Measurements from ENCODE around the gene SAC3D1. TPM values are rescaled to one million over a fixed set of nuclear protein-coding genes. Genes with fewer than 3 reads are reported as not detected.

Gene SAC3D1
- total and polyA plus RNA-seq, 7 donors, result 8.4 to 19.2 (median 10.8) TPM

DNA sequence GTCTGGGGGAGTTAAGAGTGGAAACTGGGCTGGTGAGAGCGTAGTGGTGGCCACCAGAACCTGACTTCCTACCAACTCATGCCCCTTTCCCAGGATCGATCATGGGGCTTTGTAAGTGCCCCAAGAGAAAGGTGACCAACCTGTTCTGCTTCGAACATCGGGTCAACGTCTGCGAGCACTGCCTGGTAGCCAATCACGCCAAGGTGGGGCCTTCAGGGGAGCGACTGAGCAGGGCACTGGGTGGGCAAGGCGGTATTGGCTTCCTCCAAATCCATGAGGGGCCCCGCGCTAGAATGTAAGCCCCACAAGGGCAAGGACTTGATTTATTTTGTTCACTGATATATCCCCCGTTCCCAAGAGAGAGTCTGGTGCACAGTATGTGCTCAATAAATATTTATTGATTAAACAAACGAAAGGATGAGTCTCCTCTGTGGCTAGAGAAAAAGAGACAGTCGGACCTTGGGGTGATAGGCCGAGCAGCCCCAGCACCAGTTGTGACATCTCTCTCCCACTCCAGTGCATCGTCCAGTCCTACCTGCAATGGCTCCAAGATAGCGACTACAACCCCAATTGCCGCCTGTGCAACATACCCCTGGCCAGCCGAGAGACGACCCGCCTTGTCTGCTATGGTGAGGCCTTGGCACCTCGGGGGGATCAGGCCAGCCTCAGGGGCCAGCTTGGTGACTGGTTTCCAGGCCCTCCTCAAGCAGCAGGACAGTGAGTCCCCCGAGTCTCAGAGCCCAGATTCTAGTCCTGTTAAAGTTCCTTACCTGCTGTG, 43.8 kb downstream of the SAC3D1 start:
- TF ChIP-seq, protein P1, sequence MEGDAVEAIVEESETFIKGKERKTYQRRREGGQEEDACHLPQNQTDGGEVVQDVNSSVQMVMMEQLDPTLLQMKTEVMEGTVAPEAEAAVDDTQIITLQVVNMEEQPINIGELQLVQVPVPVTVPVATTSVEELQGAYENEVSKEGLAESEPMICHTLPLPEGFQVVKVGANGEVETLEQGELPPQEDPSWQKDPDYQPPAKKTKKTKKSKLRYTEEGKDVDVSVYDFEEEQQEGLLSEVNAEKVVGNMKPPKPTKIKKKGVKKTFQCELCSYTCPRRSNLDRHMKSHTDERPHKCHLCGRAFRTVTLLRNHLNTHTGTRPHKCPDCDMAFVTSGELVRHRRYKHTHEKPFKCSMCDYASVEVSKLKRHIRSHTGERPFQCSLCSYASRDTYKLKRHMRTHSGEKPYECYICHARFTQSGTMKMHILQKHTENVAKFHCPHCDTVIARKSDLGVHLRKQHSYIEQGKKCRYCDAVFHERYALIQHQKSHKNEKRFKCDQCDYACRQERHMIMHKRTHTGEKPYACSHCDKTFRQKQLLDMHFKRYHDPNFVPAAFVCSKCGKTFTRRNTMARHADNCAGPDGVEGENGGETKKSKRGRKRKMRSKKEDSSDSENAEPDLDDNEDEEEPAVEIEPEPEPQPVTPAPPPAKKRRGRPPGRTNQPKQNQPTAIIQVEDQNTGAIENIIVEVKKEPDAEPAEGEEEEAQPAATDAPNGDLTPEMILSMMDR (IDR thresholded peaks at IDR 0.05), result no peak
- Histone ChIP-seq H3K27me3 (ENCODE audit: insufficient read depth in 3 of 3, low read length in 2 of 3) (no peaks in the 10 kb centered on the region), H3K9me3 (no peaks in the 10 kb centered on the region), H3K4me3 (peak overlapping the region; percentile 84), H3K36me3 (ENCODE audit: insufficient read depth in 1 of 2, low read depth in 1 of 2) (peaks cover 3 to 49% of the 10 kb centered on the region in 2 donors), H3K27ac (peak overlapping the region; percentile 88), H3K4me1 (peaks cover 23% of the 10 kb centered on the region)
- ATAC-seq, result peak in 1 of 4 donors; percentile 8
- 42 to 44% (median 43%) methylated on average over 23 of the region's 23 CpGs for WGBS, 3 donors
- no peak for DNase-seq
- intact Hi-C loops (cut with DNase I), result loop anchor here (1.0 to 5.0 kb wide), 3 partner anchors 12 to 42 kb away; partner anchors contain the start of genes SAC3D1 (in 2 of the 2) and VPS51 (in 1 of the 2)

DNA sequence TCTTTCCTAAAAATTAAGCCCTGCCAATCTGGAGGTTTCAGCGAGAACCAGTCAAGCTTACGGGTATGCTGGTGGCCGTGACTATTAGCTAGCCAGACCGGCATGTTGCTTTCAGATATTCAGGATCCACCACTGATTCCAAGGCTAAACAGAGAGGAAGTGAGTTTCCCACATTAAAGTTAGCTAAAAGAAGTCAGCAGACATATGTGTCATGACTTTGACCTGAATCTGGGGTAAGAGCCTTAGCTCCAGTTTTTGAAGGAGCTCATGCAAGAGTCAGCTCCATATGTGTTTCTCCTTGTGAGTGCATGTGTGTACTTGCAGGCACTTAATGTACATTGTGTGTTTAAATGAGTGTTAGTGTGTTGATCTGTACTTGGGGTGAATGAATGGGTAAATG, 44.4 kb downstream of the SAC3D1 start:
- ATAC-seq, result no peak
- Histone ChIP-seq H3K4me3 (peak overlapping the region; percentile 84), H3K4me1 (peaks cover 23% of the 10 kb centered on the region), H3K36me3 (ENCODE audit: insufficient read depth in 1 of 2, low read depth in 1 of 2) (peaks cover 3 to 50% of the 10 kb centered on the region in 2 donors), H3K27me3 (ENCODE audit: insufficient read depth in 3 of 3, low read length in 2 of 3) (no peaks in the 10 kb centered on the region), H3K27ac (no peak overlapping the region), H3K9me3 (no peaks in the 10 kb centered on the region)
- intact Hi-C loops (cut with DNase I), result loop anchor here in 1 of 2 donors (2.0 kb wide), 1 partner anchor 35 kb away; no protein-coding TSS in a partner anchor
- TF ChIP-seq, protein P1 (IDR thresholded peaks at IDR 0.05), result no peak
- WGBS, 3 donors, result 86 to 90% (median 86%) methylated on average over 4 of the region's 4 CpGs
- DNase-seq, result no peak

DNA sequence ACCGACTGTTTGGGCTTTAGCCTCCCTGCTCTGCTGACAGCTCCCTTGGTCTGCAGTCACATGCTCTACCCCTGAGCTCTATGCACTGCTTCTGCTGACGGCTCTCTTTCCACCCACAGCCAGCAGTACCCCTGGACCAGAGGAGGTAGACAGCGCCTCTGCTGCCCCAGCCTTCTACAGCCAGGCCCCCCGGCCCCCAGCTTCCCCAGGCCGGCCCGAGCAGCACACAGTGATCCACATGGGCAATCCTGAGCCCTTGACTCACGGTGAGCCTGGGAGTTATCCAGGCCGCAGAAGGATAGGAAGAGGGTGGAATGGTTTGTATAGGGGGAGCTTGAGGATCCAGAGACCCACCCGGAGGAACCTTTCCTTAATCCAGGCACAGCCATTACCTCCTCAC, 45.8 kb downstream of the SAC3D1 start:
- Histone ChIP-seq H3K36me3 (ENCODE audit: insufficient read depth in 1 of 2, low read depth in 1 of 2) (peaks cover 3 to 50% of the 10 kb centered on the region in 2 donors), H3K27me3 (ENCODE audit: insufficient read depth in 3 of 3, low read length in 2 of 3) (no peaks in the 10 kb centered on the region), H3K4me3 (no peak overlapping the region), H3K4me1 (peaks cover 23% of the 10 kb centered on the region), H3K9me3 (no peaks in the 10 kb centered on the region), H3K27ac (no peak overlapping the region)
- ATAC-seq, result no peak
- WGBS, 3 donors, result 88 to 91% (median 90%) methylated on average over 9 of the region's 9 CpGs
- intact Hi-C loops (cut with DNase I), result no loop called here
- TF ChIP-seq, protein P1 (IDR thresholded peaks at IDR 0.05), result no peak
- DNase-seq, result no peak

DNA sequence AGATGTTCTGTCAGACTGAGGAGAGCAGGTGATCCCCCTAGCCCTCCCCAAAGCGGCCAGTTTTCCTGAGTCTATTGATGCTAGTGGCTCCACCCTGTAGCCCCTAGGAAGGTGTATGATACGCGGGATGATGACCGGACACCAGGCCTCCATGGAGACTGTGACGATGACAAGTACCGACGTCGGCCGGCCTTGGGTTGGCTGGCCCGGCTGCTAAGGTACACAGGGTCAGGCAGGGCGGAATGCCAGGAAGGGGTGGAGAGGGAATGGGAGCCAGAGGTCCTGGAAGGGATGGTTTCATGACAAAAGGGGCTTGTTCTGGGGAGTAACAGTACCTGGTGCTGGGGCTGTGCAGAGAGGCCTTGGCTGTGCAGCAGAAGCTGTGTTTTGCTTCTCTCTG, 46.2 kb downstream of the SAC3D1 start:
- intact Hi-C loops (cut with DNase I), result no loop called here
- peaks cover 23% of the 10 kb centered on the region for H3K4me1 ChIP-seq
- no peak for ATAC-seq
- H3K36me3 ChIP-seq (ENCODE audit: insufficient read depth in 1 of 2, low read depth in 1 of 2), result peaks cover 3 to 50% of the 10 kb centered on the region in 2 donors
- H3K27ac ChIP-seq, result no peak overlapping the region
- no peaks in the 10 kb centered on the region for H3K27me3 ChIP-seq (ENCODE audit: insufficient read depth in 3 of 3, low read length in 2 of 3)
- no peak for DNase-seq
- TF ChIP-seq, protein P1 (IDR thresholded peaks at IDR 0.05), result no peak
- no peaks in the 10 kb centered on the region for H3K9me3 ChIP-seq
- 84 to 91% (median 88%) methylated on average over 11 of the region's 11 CpGs for WGBS, 3 donors
- no peak overlapping the region for H3K4me3 ChIP-seq
